ENCODE results near the gene CLEC4C.

- TF ChIP-seq CTCF (IDR thresholded peaks at IDR 0.05; ENCODE audit: extremely low read depth in 1 of 2, insufficient read depth in 1 of 2, low read depth in 1 of 2, low read length in 2 of 2) = no peak
- no peak for TF ChIP-seq POLR2AphosphoS5 (IDR thresholded peaks at IDR 0.05; ENCODE audit: insufficient read depth, low read depth, low read length)
- no peak for TF ChIP-seq EZH2 (IDR thresholded peaks at IDR 0.05; ENCODE audit: borderline replicate concordance, low read depth, low read length, severe bottlenecking)
- TF ChIP-seq MYC (IDR thresholded peaks at IDR 0.05; ENCODE audit: low read depth, low read length) = no peak
- TF ChIP-seq MAX (IDR thresholded peaks at IDR 0.05; ENCODE audit: insufficient read depth, insufficient read length) = no peak
- TF ChIP-seq POLR2A (IDR thresholded peaks at IDR 0.05; ENCODE audit: low read depth, low read length) = no peak
- no peak for TF ChIP-seq FOS (IDR thresholded peaks at IDR 0.05; ENCODE audit: borderline replicate concordance, insufficient read depth, low read length)
Observed at GRCh38 chr12:7781274-7781673, 34.1 kb upstream of the CLEC4C start.
